Activated CD4-positive, alpha-beta T cell treated with anti-CD3 and anti-CD28 coated beads, Interleukin-2, amount 50 U/mL, for 4 hours (primary cell): ENCODE measurements around the gene MPZ.
"Not testable (repeated sequence)": the region's sequence is repeated elsewhere in the genome, so short reads cannot be mapped to it uniquely, and the experiment has no call there.

Experiments
- DNase-seq, 2 experiments: peaks; one replicate each; pipeline ENCODE4 v3.0.0-alpha.2; 2020

The MPZ gene

GRCh38 chr1:161298116-161298515, 11.7 kb downstream of the MPZ start:
- no peak for DNase-seq

- DNase-seq: no peak
These were observed 12.4 kb downstream of the MPZ start for GRCh38 chr1:161297415-161297814.

- no peak for DNase-seq
These were observed 19.0 kb downstream of the MPZ start for GRCh38 chr1:161290779-161291178.

GRCh38 chr1:161287482-161288054, 22.2 kb downstream of the MPZ start:
- DNase-seq: no peak

- no peak for DNase-seq
These were observed 24.2 kb downstream of the MPZ start for GRCh38 chr1:161285521-161285920.

GRCh38 chr1:161285113-161285512, 24.7 kb downstream of the MPZ start:
- DNase-seq: no peak

GRCh38 chr1:161282991-161283390, 26.8 kb downstream of the MPZ start:
- DNase-seq: no peak

GRCh38 chr1:161274874-161275273, 34.9 kb downstream of the MPZ start:
- DNase-seq: no peak

GRCh38 chr1:161273402-161273801, 36.4 kb downstream of the MPZ start:
- DNase-seq: no peak

GRCh38 chr1:161267321-161267720, 42.4 kb downstream of the MPZ start:
- no peak for DNase-seq

- no peak for DNase-seq
These were observed 42.9 kb downstream of the MPZ start for GRCh38 chr1:161266836-161267235.

GRCh38 chr1:161266202-161266601, 43.6 kb downstream of the MPZ start:
- no peak for DNase-seq

GRCh38 chr1:161265305-161265704, 44.5 kb downstream of the MPZ start:
- DNase-seq: no peak

GRCh38 chr1:161261261-161262235, 48.2 kb downstream of the MPZ start:
- DNase-seq: no peak

- no peak for DNase-seq
These were observed 49.1 kb downstream of the MPZ start for GRCh38 chr1:161260376-161261260.

- no peak for DNase-seq
These were observed 50.0 kb downstream of the MPZ start for GRCh38 chr1:161259765-161260164.

- no peak for DNase-seq
These were observed 50.4 kb downstream of the MPZ start for GRCh38 chr1:161259345-161259702.

- DNase-seq: peak in 1 of 2 experiments; percentile 3
These were observed 51.1 kb downstream of the MPZ start, which contains the start of gene PCP4L1 for GRCh38 chr1:161258439-161259344. Gene PCP4L1, plus strand, starts transcription at chr1:161258745. Its CDS starts 230 bp downstream, at chr1:161258975.

GRCh38 chr1:161257109-161257508, 52.7 kb downstream of the MPZ start:
- DNase-seq: not testable (repeated sequence)

GRCh38 chr1:161255955-161256520, 53.7 kb downstream of the MPZ start:
- DNase-seq: not testable (repeated sequence)

GRCh38 chr1:161255302-161255701, 54.5 kb downstream of the MPZ start:
- DNase-seq: not testable (repeated sequence)
